ENCODE data around the gene PLOD2. TPM values are rescaled to one million over a fixed set of nuclear protein-coding genes. Genes with fewer than 3 reads are reported as not detected.

The PLOD2 gene
- total RNA-seq, 2 experiments from 2014 or later: 0.40 TPM; not detected in 1

DNA sequence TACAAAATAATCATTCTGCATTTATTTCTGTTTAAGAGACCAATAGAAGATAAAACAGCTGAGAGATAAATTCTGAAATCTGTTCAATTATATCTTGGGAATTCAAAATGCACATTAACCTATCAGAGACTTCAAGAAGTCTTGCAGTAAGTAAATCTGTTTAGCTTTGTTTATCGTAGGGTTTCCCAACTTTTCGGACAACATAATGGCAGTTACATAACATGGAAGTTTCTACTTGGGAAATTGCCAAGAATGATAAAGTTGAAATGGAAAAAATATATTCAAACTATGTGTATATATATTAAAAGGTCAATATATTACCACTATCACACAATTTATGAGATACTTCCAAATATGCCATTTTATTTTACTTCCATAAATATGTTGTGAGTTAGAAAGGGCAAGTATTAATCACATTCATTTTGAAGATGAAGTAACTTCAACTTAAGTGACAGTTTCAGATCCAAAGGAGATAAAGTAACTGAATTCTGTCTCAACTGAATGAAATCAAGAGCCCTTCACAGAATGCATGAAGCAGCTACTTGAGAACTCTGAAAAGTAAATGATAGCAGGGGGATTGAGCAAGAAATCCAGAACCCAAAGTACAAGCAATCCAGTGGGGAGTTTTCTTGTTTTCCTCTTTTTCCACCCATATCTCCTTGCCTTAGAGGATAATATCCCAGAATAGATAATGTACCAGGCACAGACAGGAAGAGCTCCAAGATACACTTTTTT lies 108.8 kb downstream of the PLOD2 start:
- Mint-ChIP-seq H3K4me3 (no peak overlapping the region), H3K9me3 (ENCODE audit: insufficient read depth) (no peaks in the 10 kb centered on the region), H3K27me3 (ENCODE audit: low read depth) (no peaks in the 10 kb centered on the region), H3K4me1 (ENCODE audit: low read depth) (no peaks in the 10 kb centered on the region), H3K27ac (no peak overlapping the region), H3K36me3 (ENCODE audit: low read depth) (no peaks in the 10 kb centered on the region)
- CTCF ChIA-PET: no interaction called here
- POLR2A ChIA-PET: no interaction called here
- ATAC-seq (no peak), DNase-seq (no peak)

DNA sequence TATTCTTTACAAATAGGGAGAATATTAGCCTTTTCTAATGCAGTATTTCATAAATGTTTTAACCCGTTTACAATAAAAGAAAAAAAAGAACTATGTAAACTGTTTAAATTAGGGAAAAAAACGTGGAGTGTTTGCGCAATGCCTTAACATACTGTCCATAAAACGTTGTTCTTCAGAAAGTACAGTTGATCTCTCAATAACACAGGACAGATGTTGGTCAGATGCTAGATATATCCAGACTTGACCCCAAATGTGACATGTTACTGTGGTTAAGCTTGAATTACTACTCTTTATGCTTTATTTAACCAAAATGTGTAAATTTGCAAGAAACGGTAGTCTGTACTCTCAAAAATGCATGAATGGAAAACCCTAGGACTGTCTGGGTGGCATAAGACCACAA lies 110.3 kb downstream of the PLOD2 start:
- ChIA-PET CTCF (no interaction called here), POLR2A (no interaction called here)
- Mint-ChIP-seq H3K27ac (no peak overlapping the region), H3K36me3 (ENCODE audit: low read depth) (no peaks in the 10 kb centered on the region), H3K4me3 (no peak overlapping the region), H3K9me3 (ENCODE audit: insufficient read depth) (no peaks in the 10 kb centered on the region), H3K27me3 (ENCODE audit: low read depth) (no peaks in the 10 kb centered on the region), H3K4me1 (ENCODE audit: low read depth) (no peaks in the 10 kb centered on the region)
- no peak for ATAC-seq
- DNase-seq: no peak

DNA sequence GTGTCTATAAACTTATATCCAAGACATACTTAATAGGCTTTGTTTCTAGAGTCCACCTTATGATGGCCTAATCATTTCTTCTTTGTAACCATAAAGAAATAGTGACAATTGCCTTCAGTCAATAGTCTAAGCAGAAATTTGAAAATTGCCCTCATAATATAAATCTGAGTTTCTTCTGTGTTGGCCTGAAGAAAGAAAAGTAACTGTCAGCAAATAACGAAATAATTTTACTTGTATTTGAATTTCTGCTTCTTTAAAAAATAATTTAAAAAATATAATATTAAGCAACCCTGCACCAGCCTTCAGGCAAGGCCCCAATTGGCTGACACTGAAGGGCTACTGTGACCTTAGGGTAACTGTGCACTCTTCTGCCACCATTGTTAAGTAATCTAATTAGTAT lies 113.5 kb downstream of the PLOD2 start:
- Mint-ChIP-seq H3K27ac (no peak overlapping the region), H3K36me3 (ENCODE audit: low read depth) (no peaks in the 10 kb centered on the region), H3K9me3 (ENCODE audit: insufficient read depth) (no peaks in the 10 kb centered on the region), H3K4me1 (ENCODE audit: low read depth) (no peaks in the 10 kb centered on the region), H3K4me3 (no peak overlapping the region), H3K27me3 (ENCODE audit: low read depth) (no peaks in the 10 kb centered on the region)
- POLR2A ChIA-PET: no interaction called here
- ATAC-seq (no peak), DNase-seq (no peak)
- CTCF ChIA-PET: no interaction called here

GRCh38 chr3:146044046-146044445 lies 116.9 kb downstream of the PLOD2 start:
- DNase-seq (no peak), ATAC-seq (no peak)
- Mint-ChIP-seq H3K9me3 (ENCODE audit: insufficient read depth) (no peaks in the 10 kb centered on the region), H3K27ac (no peak overlapping the region), H3K27me3 (ENCODE audit: low read depth) (no peaks in the 10 kb centered on the region), H3K4me1 (ENCODE audit: low read depth) (no peaks in the 10 kb centered on the region), H3K36me3 (ENCODE audit: low read depth) (no peaks in the 10 kb centered on the region), H3K4me3 (no peak overlapping the region)
- ChIA-PET CTCF (no interaction called here), POLR2A (no interaction called here)

DNA sequence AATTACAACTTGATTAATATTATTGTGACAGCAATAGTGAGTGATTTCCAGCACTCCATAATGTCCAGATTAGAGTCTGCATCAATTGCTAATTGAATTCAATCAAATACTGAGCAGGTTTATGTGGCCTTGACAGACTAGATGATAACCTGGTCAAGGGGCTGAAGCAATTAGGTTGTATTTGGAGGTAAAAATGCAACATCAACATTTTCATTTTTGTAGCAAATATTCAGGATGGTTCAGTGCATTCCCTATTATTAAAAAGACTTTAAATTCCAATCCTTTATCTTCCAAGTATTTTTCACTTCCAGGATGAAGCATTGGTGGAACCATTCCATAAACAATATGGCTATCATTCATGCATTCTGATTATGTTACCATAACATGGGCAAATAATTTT lies 120.4 kb downstream of the PLOD2 start:
- H3K4me1 Mint-ChIP-seq (ENCODE audit: low read depth): no peaks in the 10 kb centered on the region
- DNase-seq (no peak), ATAC-seq (no peak)
- H3K4me3 Mint-ChIP-seq: no peak overlapping the region
- ChIA-PET CTCF (no interaction called here), POLR2A (no interaction called here)
- H3K9me3 Mint-ChIP-seq (ENCODE audit: insufficient read depth): no peaks in the 10 kb centered on the region
- no peak overlapping the region for H3K27ac Mint-ChIP-seq
- H3K36me3 Mint-ChIP-seq (ENCODE audit: low read depth): no peaks in the 10 kb centered on the region
- H3K27me3 Mint-ChIP-seq (ENCODE audit: low read depth): no peaks in the 10 kb centered on the region

DNA sequence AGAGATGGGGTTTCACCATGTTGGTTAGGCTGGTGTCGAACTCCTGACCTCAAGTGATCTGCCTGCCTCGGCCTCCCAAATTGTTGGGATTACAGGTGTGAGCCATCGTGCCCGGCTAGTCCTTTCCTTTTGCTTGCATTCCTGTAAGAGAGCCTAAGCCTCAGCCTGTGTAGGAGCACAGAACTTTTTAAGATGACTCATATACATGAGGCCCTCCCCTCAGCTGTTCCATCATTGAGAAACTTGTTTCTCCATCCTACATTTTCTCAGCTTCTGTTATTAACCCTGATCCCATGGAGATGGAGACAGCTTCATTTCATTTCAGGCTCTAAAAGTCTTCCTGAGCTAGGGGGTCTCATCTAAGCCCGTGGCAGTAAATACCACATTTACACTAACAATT lies 123.3 kb downstream of the PLOD2 start:
- ChIA-PET CTCF (no interaction called here), POLR2A (no interaction called here)
- Mint-ChIP-seq H3K27me3 (ENCODE audit: low read depth) (no peaks in the 10 kb centered on the region), H3K27ac (no peak overlapping the region), H3K9me3 (ENCODE audit: insufficient read depth) (no peaks in the 10 kb centered on the region), H3K36me3 (ENCODE audit: low read depth) (no peaks in the 10 kb centered on the region), H3K4me3 (no peak overlapping the region), H3K4me1 (ENCODE audit: low read depth) (no peaks in the 10 kb centered on the region)
- ATAC-seq (no peak), DNase-seq (no peak)

- Mint-ChIP-seq H3K36me3 (ENCODE audit: low read depth) (no peaks in the 10 kb centered on the region), H3K9me3 (ENCODE audit: insufficient read depth) (no peaks in the 10 kb centered on the region), H3K4me3 (no peak overlapping the region), H3K27ac (no peak overlapping the region), H3K27me3 (ENCODE audit: low read depth) (no peaks in the 10 kb centered on the region), H3K4me1 (ENCODE audit: low read depth) (no peaks in the 10 kb centered on the region)
- ChIA-PET POLR2A (no interaction called here), CTCF (no interaction called here)
- ATAC-seq (no peak), DNase-seq (no peak)
These were observed 124.7 kb downstream of the PLOD2 start for GRCh38 chr3:146036281-146036680.

GRCh38 chr3:146035366-146035765 lies 125.6 kb downstream of the PLOD2 start:
- no peaks in the 10 kb centered on the region for H3K27me3 Mint-ChIP-seq (ENCODE audit: low read depth)
- H3K4me1 Mint-ChIP-seq (ENCODE audit: low read depth): no peaks in the 10 kb centered on the region
- DNase-seq (no peak), ATAC-seq (no peak)
- no peak overlapping the region for H3K27ac Mint-ChIP-seq
- H3K4me3 Mint-ChIP-seq: no peak overlapping the region
- no peaks in the 10 kb centered on the region for H3K9me3 Mint-ChIP-seq (ENCODE audit: insufficient read depth)
- CTCF ChIA-PET: no interaction called here
- H3K36me3 Mint-ChIP-seq (ENCODE audit: low read depth): no peaks in the 10 kb centered on the region
- POLR2A ChIA-PET: no interaction called here

- H3K9me3 Mint-ChIP-seq (ENCODE audit: insufficient read depth): no peaks in the 10 kb centered on the region
- POLR2A ChIA-PET: no interaction called here
- no peak overlapping the region for H3K4me3 Mint-ChIP-seq
- H3K4me1 Mint-ChIP-seq (ENCODE audit: low read depth): no peaks in the 10 kb centered on the region
- no peak overlapping the region for H3K27ac Mint-ChIP-seq
- no peak for ATAC-seq
- no peaks in the 10 kb centered on the region for H3K27me3 Mint-ChIP-seq (ENCODE audit: low read depth)
- DNase-seq: no peak
- no peaks in the 10 kb centered on the region for H3K36me3 Mint-ChIP-seq (ENCODE audit: low read depth)
- CTCF ChIA-PET: no interaction called here
These were observed 127.0 kb downstream of the PLOD2 start for GRCh38 chr3:146033950-146034349.

- Mint-ChIP-seq H3K4me3 (no peak overlapping the region), H3K36me3 (ENCODE audit: low read depth) (no peaks in the 10 kb centered on the region), H3K27me3 (ENCODE audit: low read depth) (no peaks in the 10 kb centered on the region), H3K9me3 (ENCODE audit: insufficient read depth) (no peaks in the 10 kb centered on the region), H3K27ac (no peak overlapping the region), H3K4me1 (ENCODE audit: low read depth) (no peaks in the 10 kb centered on the region)
- ATAC-seq (no peak), DNase-seq (no peak)
- ChIA-PET CTCF (no interaction called here), POLR2A (no interaction called here)
These were observed 134.4 kb downstream of the PLOD2 start for GRCh38 chr3:146026547-146026946.

DNA sequence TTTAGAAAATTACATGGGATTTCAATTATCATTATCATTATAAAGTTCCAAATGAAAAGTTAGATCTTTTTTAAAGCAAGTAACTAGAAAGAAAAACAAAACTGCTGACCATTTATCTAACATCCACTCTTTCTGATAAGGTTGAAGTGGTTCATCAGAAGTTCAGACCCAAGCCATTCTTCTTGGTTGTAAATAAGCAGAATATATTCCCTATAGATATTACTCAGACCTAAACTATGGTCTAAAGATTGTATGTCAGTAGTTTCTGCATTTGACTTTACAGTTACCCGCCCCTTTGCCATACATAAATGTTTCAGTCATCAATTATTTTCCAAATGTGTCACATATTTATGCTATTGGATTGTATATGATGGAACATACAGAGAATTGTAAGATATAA lies 136.7 kb downstream of the PLOD2 start:
- DNase-seq (no peak), ATAC-seq (no peak)
- Mint-ChIP-seq H3K4me1 (ENCODE audit: low read depth) (no peaks in the 10 kb centered on the region), H3K27ac (no peak overlapping the region), H3K36me3 (ENCODE audit: low read depth) (no peaks in the 10 kb centered on the region), H3K9me3 (ENCODE audit: insufficient read depth) (no peaks in the 10 kb centered on the region), H3K4me3 (no peak overlapping the region), H3K27me3 (ENCODE audit: low read depth) (no peaks in the 10 kb centered on the region)
- ChIA-PET CTCF (no interaction called here), POLR2A (no interaction called here)

- Mint-ChIP-seq H3K4me1 (ENCODE audit: low read depth) (no peaks in the 10 kb centered on the region), H3K36me3 (ENCODE audit: low read depth) (no peaks in the 10 kb centered on the region), H3K27ac (no peak overlapping the region), H3K4me3 (no peak overlapping the region), H3K27me3 (ENCODE audit: low read depth) (no peaks in the 10 kb centered on the region), H3K9me3 (ENCODE audit: insufficient read depth) (peaks cover 6% of the 10 kb centered on the region)
- ChIA-PET POLR2A (no interaction called here), CTCF (no interaction called here)
- ATAC-seq (no peak), DNase-seq (no peak)
These were observed 140.0 kb downstream of the PLOD2 start for GRCh38 chr3:146020969-146021368.

DNA sequence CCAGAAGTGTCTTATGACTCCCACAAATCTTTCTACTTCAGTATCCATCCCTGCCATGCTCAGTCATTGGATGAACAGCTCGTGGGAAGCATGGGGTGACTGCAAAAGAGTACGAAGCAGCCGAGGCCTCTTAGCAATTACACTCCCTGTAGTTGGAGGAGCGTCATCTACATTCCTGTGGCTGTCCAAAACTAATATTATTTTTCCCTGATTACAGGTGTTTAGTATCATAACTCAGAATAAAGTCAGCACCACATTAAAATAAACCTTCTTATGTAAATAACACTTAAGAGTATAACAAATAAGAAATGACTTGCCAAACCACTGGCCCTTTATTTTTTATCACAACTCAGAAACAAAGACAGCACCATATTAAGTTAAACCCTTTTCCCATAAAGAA lies 141.5 kb downstream of the PLOD2 start:
- no peaks in the 10 kb centered on the region for H3K27me3 Mint-ChIP-seq (ENCODE audit: low read depth)
- no peak overlapping the region for H3K4me3 Mint-ChIP-seq
- H3K4me1 Mint-ChIP-seq (ENCODE audit: low read depth): no peaks in the 10 kb centered on the region
- H3K36me3 Mint-ChIP-seq (ENCODE audit: low read depth): no peaks in the 10 kb centered on the region
- H3K9me3 Mint-ChIP-seq (ENCODE audit: insufficient read depth): peaks cover 6% of the 10 kb centered on the region
- CTCF ChIA-PET: no interaction called here
- no peak overlapping the region for H3K27ac Mint-ChIP-seq
- no peak for ATAC-seq
- POLR2A ChIA-PET: no interaction called here
- no peak for DNase-seq

All from activated CD8-positive, alpha-beta T cell treated with anti-CD3 and anti-CD28 coated beads, Interleukin-2, amount 10 ng/mL, durations not matched to agents 7 days and 5 days (primary cell).